B cell (primary cell): Measurements from ENCODE around the gene SOHLH1. TPM values are rescaled to one million over a fixed set of nuclear protein-coding genes. Genes with fewer than 3 reads are reported as not detected.

ENCODE experiments used
- ATAC-seq: fragments of 200-7000 bp; cut with Tn5 transposase; one replicate; pipeline ENCODE4 v1.10.0; 2021; ENCODE audit warnings: low read depth, mild to moderate bottlenecking, moderate number of reproducible peaks, moderate library complexity
- CTCF ChIA-PET: fragments of 350-600 bp; sonication (Branson Sonifier 250); formaldehyde crosslinking; loops from one replicate; lab custom pipeline; 2021; ENCODE audit warnings: antibody characterized with exemption, inconsistent platforms; lab: Charles Lee
- POLR2A ChIA-PET: fragments of 350-600 bp; sonication (Branson Sonifier 250); formaldehyde crosslinking; loops from one replicate; lab custom pipeline; 2021; ENCODE audit warnings: antibody characterized with exemption; lab: Charles Lee
- DNase-seq: peaks from one replicate; pipeline ENCODE4 v3.0.0; 2013
- H2AFZ ChIP-seq: 2 replicates; pipeline ENCODE4 v1.6.1; 2012; ENCODE audit warnings: mild to moderate bottlenecking, low read depth, low read length; ENCODE audit not compliant: insufficient read depth, poor library complexity, severe bottlenecking
- H3K27ac ChIP-seq, 2 donors: 1 replicate in 1 of 2; 2 replicates in 1 of 2; pipeline ENCODE4 v1.5.1; 2012 to 2013; ENCODE audit warnings: low read length in 2 of 2, mild to moderate bottlenecking in 2 of 2, moderate library complexity in 1 of 2
- H3K27me3 ChIP-seq, 4 experiments: fragments of 200-600 bp in 1 of 4; sonication (generic) in 1 of 4; replicated peaks in 1 of 4; 1 replicate in 2 of 4; 2 replicates in 2 of 4; pipeline versions ENCODE4 v1.6.1 to v1.7.0; 2013 to 2016; ENCODE audit warnings: low read length in 3 of 4, mild to moderate bottlenecking in 2 of 4, mixed read lengths in 1 of 4, moderate library complexity in 1 of 4; ENCODE audit not compliant: insufficient read depth in 4 of 4, control insufficient read depth in 3 of 4; ENCODE audit errors: control extremely low read depth in 1 of 4
- H3K36me3 ChIP-seq, 2 experiments: replicated peaks in 1 of 2; 1 replicate in 1 of 2; 2 replicates in 1 of 2; pipeline versions ENCODE4 v1.6.1 to v1.7.1; 2013; ENCODE audit warnings: low read length in 1 of 2; ENCODE audit not compliant: insufficient read depth in 2 of 2, control insufficient read depth in 1 of 2; ENCODE audit errors: control extremely low read depth in 1 of 2, extremely low read depth in 1 of 2
- H3K4me1 ChIP-seq, 2 donors: fragments of 200-600 bp in 1 of 2; sonication (generic) in 1 of 2; 1 replicate in 1 of 2; 2 replicates in 1 of 2; pipeline versions ENCODE4 v1.5.1 to v1.6.1; 2013 to 2017; ENCODE audit warnings: low read length in 2 of 2; ENCODE audit not compliant: control insufficient read depth in 2 of 2, insufficient read depth in 2 of 2
- H3K4me2 ChIP-seq: replicated peaks from 2 replicates; pipeline ENCODE3; 2012; ENCODE audit warnings: mild to moderate bottlenecking, low read depth, low read length; ENCODE audit not compliant: poor library complexity, severe bottlenecking
- H3K4me3 ChIP-seq, 5 experiments: fragments of 200-600 bp in 1 of 5; sonication (generic) in 1 of 5; 1 replicate in 3 of 5; 2 replicates in 2 of 5; pipeline versions ENCODE4 v1.5.1 to v1.7.0; 2011 to 2016; ENCODE audit warnings: low read length in 4 of 5, mild to moderate bottlenecking in 4 of 5, low read depth in 2 of 5, control low read depth in 1 of 5, moderate library complexity in 1 of 5; ENCODE audit not compliant: insufficient read depth in 1 of 5; ENCODE audit errors: control extremely low read depth in 1 of 5, extremely low read depth in 1 of 5
- H3K79me2 ChIP-seq: fragments of 200-600 bp; sonication (generic); one replicate; pipeline ENCODE4 v1.6.0; 2016; ENCODE audit warnings: low read length; ENCODE audit not compliant: control insufficient read depth, insufficient read depth
- H3K9ac ChIP-seq: fragments of 200-600 bp; sonication (generic); 2 replicates; pipeline ENCODE4 v1.6.1; 2017; ENCODE audit warnings: mild to moderate bottlenecking, low read length, moderate library complexity
- H3K9me3 ChIP-seq, 3 donors: one replicate each; pipeline versions ENCODE4 v1.6.1 to v1.7.1; 2013; ENCODE audit warnings: low read length in 2 of 3; ENCODE audit not compliant: control insufficient read depth in 2 of 3, insufficient read depth in 1 of 3; ENCODE audit errors: control extremely low read depth in 1 of 3
- H4K20me1 ChIP-seq: 2 replicates; pipeline ENCODE4 v1.6.0; 2012; ENCODE audit warnings: mild to moderate bottlenecking, low read length; ENCODE audit not compliant: insufficient read depth, control insufficient read depth, poor library complexity, severe bottlenecking
- H3K27ac Mint-ChIP-seq: one replicate; pipeline ENCODE4 v1.8.0; 2021; ENCODE audit warnings: mixed read lengths
- H3K27me3 Mint-ChIP-seq: one replicate; pipeline ENCODE4 v1.8.0; 2021; ENCODE audit warnings: mixed read lengths
- H3K4me1 Mint-ChIP-seq: one replicate; pipeline ENCODE4 v1.8.0; 2021; ENCODE audit warnings: mixed read lengths
- H3K4me3 Mint-ChIP-seq: one replicate; pipeline ENCODE4 v1.8.0; 2021; ENCODE audit warnings: mixed read lengths
- H3K9me3 Mint-ChIP-seq: one replicate; pipeline ENCODE4 v1.8.0; 2022; ENCODE audit warnings: mixed read lengths; ENCODE audit not compliant: insufficient read depth
- CTCF ChIP-seq: fragments of 200-600 bp; IDR thresholded peaks from one replicate; pipeline ENCODE4 v1.8.0; 2022; ENCODE audit warnings: antibody characterized with exemption, mild to moderate bottlenecking
- EZH2 ChIP-seq: IDR thresholded peaks from 2 replicates; pipeline ENCODE4 v1.6.1; 2012; ENCODE audit warnings: borderline replicate concordance, low read depth, mild to moderate bottlenecking, moderate library complexity, low read length; ENCODE audit not compliant: insufficient read depth, poor library complexity, severe bottlenecking
- WGBS: methylation state at CpG from one replicate; pipeline ENCODE4 v1.1.5; 2013; ENCODE audit warnings: missing lambda C conversion rate; ENCODE audit not compliant: insufficient coverage; 5-methylcytosine and 5-hydroxymethylcytosine counted together
- intact Hi-C: fragments of 100-400 bp; cut with micrococcal nuclease; formaldehyde crosslinking; loops from one replicate; pipeline ENCODE4 v1.10.0; 2022
- polyA plus RNA-seq: library from polyadenylated mRNA; depleted of rRNA; stranded (reverse); fragments of >200 nt; gene quantifications from 2 replicates; pipeline ENCODE4 v1.2.3, GENCODE V29; 2012
- total RNA-seq, 2 donors: library from RNA; stranded (reverse); fragments of 120-200 nt in 1 of 2; gene quantifications; 1 replicate in 1 of 2; 2 replicates in 1 of 2; pipeline versions ENCODE4 v1.2.3 to v1.2.4, GENCODE V29; 2013 to 2022

The SOHLH1 gene
- total and polyA plus RNA-seq, 2 donors (not counting 1 experiment from before 2014, with no cell fraction given) = not detected

GRCh38 chr9:135714242-135715055 lies 15.2 kb upstream of the SOHLH1 start:
- Histone ChIP-seq H3K36me3 (no peaks in the 10 kb centered on the region), H3K79me2 (no peaks in the 10 kb centered on the region), H3K9me3 (peaks cover 0 to 6% (median 0%) of the 10 kb centered on the region in 3 donors), H4K20me1 (no peaks in the 10 kb centered on the region), H2AFZ (no peak overlapping the region), H3K4me3 (no peak overlapping the region), H3K4me1 (no peaks in the 10 kb centered on the region), H3K27me3 (peaks cover 0 to 31% (median 7%) of the 10 kb centered on the region in 4 experiments), H3K4me2 (no peak overlapping the region), H3K27ac (no peak overlapping the region), H3K9ac (no peak overlapping the region)
- Mint-ChIP-seq H3K9me3 (no peaks in the 10 kb centered on the region), H3K27me3 (peaks cover 30% of the 10 kb centered on the region), H3K4me3 (no peak overlapping the region), H3K27ac (no peak overlapping the region), H3K4me1 (no peaks in the 10 kb centered on the region)
- 8% methylated on average over 98 of the region's 103 CpGs for WGBS
- POLR2A ChIA-PET = no interaction called here
- CTCF ChIA-PET = no interaction called here
- intact Hi-C loops = no loop called here
- ATAC-seq (no peak), DNase-seq (no peak)
- TF ChIP-seq EZH2 (no peak), CTCF (no peak)

- Histone ChIP-seq H3K9ac (no peak overlapping the region), H3K36me3 (no peaks in the 10 kb centered on the region), H3K27ac (no peak overlapping the region), H3K4me2 (no peak overlapping the region), H3K4me3 (no peak overlapping the region), H3K4me1 (no peaks in the 10 kb centered on the region), H4K20me1 (no peaks in the 10 kb centered on the region), H2AFZ (no peak overlapping the region), H3K27me3 (peaks cover 0 to 26% (median 7%) of the 10 kb centered on the region in 4 experiments), H3K9me3 (peaks cover 0 to 6% (median 0%) of the 10 kb centered on the region in 3 donors), H3K79me2 (no peaks in the 10 kb centered on the region)
- DNase-seq = no peak
- intact Hi-C loops = no loop called here
- TF ChIP-seq CTCF = no peak
- TF ChIP-seq EZH2 = no peak
- ChIA-PET CTCF (no interaction called here), POLR2A (no interaction called here)
- ATAC-seq = no peak
- WGBS = 67% methylated on average over 14 of the region's 16 CpGs
- Mint-ChIP-seq H3K9me3 (no peaks in the 10 kb centered on the region), H3K4me1 (no peaks in the 10 kb centered on the region), H3K27me3 (peaks cover 30% of the 10 kb centered on the region), H3K4me3 (no peak overlapping the region), H3K27ac (no peak overlapping the region)
Observed at GRCh38 chr9:135712613-135713295, 13.5 kb upstream of the SOHLH1 start.
